ENCODE results near the gene GTF3C2. TPM values are rescaled to one million over a fixed set of nuclear protein-coding genes. Genes with fewer than 3 reads are reported as not detected.

Gene GTF3C2
- total and polyA plus RNA-seq, 10 of the 15 experiments (the other 5 are each of a cell fraction or from before 2014, with no cell fraction given) = 45.9 to 105 (median 80.3) TPM

- peak; percentile 89 for TF ChIP-seq PBX3 (IDR thresholded peaks at IDR 0.05; ENCODE audit: insufficient replicate concordance, low read depth, low read length)
- TF ChIP-seq POU2F2 (IDR thresholded peaks at IDR 0.05; ENCODE audit: borderline replicate concordance, low read depth, low read length) = peak; percentile 68; the same call in 2 of the 3 replicates
- 0 out of 2 replicates have a peak, but pooled peaks have one; percentile 15 for TF ChIP-seq STAT1 (conservative IDR thresholded peaks at IDR 0.05)
- TF ChIP-seq PML (IDR thresholded peaks at IDR 0.05; ENCODE audit: low read length) = peak; percentile 97
- peak; percentile 38; the same call in 1 of the 2 replicates for TF ChIP-seq NFIC (IDR thresholded peaks at IDR 0.05; ENCODE audit: low read depth, low read length)
- TF ChIP-seq WRNIP1 (IDR thresholded peaks at IDR 0.05; ENCODE audit: borderline replicate concordance, low read depth, low read length) = no peak
- no peak for TF ChIP-seq MTA2 (IDR thresholded peaks at IDR 0.05; ENCODE audit: low read depth)
- peak; percentile 97 for TF ChIP-seq POLR2AphosphoS5 (IDR thresholded peaks at IDR 0.05; ENCODE audit: low read length)
- TF ChIP-seq, protein P1, sequence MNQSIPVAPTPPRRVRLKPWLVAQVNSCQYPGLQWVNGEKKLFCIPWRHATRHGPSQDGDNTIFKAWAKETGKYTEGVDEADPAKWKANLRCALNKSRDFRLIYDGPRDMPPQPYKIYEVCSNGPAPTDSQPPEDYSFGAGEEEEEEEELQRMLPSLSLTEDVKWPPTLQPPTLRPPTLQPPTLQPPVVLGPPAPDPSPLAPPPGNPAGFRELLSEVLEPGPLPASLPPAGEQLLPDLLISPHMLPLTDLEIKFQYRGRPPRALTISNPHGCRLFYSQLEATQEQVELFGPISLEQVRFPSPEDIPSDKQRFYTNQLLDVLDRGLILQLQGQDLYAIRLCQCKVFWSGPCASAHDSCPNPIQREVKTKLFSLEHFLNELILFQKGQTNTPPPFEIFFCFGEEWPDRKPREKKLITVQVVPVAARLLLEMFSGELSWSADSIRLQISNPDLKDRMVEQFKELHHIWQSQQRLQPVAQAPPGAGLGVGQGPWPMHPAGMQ (IDR thresholded peaks at IDR 0.05; ENCODE audit: borderline replicate concordance) = no peak
- TF ChIP-seq, protein P2, sequence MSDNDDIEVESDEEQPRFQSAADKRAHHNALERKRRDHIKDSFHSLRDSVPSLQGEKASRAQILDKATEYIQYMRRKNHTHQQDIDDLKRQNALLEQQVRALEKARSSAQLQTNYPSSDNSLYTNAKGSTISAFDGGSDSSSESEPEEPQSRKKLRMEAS (IDR thresholded peaks at IDR 0.05; ENCODE audit: low read depth, low read length) = peak; percentile 93
- 0 out of 2 replicates have a peak, but pooled peaks have one; percentile 29 for TF ChIP-seq ZNF207 (IDR thresholded peaks at IDR 0.05; ENCODE audit: borderline replicate concordance)
- TF ChIP-seq ZNF217 (IDR thresholded peaks at IDR 0.05) = no peak
- TF ChIP-seq ASH2L (IDR thresholded peaks at IDR 0.05; ENCODE audit: borderline replicate concordance, low read depth) = no peak
- TF ChIP-seq CEBPB (IDR thresholded peaks at IDR 0.05; ENCODE audit: borderline replicate concordance in 1 of 2, low read depth in 2 of 2, low read length in 2 of 2) = no peak
- no peak for TF ChIP-seq PRDM15 (CRISPR knock-in tag; IDR thresholded peaks at IDR 0.05)
- TF ChIP-seq, protein P3, sequence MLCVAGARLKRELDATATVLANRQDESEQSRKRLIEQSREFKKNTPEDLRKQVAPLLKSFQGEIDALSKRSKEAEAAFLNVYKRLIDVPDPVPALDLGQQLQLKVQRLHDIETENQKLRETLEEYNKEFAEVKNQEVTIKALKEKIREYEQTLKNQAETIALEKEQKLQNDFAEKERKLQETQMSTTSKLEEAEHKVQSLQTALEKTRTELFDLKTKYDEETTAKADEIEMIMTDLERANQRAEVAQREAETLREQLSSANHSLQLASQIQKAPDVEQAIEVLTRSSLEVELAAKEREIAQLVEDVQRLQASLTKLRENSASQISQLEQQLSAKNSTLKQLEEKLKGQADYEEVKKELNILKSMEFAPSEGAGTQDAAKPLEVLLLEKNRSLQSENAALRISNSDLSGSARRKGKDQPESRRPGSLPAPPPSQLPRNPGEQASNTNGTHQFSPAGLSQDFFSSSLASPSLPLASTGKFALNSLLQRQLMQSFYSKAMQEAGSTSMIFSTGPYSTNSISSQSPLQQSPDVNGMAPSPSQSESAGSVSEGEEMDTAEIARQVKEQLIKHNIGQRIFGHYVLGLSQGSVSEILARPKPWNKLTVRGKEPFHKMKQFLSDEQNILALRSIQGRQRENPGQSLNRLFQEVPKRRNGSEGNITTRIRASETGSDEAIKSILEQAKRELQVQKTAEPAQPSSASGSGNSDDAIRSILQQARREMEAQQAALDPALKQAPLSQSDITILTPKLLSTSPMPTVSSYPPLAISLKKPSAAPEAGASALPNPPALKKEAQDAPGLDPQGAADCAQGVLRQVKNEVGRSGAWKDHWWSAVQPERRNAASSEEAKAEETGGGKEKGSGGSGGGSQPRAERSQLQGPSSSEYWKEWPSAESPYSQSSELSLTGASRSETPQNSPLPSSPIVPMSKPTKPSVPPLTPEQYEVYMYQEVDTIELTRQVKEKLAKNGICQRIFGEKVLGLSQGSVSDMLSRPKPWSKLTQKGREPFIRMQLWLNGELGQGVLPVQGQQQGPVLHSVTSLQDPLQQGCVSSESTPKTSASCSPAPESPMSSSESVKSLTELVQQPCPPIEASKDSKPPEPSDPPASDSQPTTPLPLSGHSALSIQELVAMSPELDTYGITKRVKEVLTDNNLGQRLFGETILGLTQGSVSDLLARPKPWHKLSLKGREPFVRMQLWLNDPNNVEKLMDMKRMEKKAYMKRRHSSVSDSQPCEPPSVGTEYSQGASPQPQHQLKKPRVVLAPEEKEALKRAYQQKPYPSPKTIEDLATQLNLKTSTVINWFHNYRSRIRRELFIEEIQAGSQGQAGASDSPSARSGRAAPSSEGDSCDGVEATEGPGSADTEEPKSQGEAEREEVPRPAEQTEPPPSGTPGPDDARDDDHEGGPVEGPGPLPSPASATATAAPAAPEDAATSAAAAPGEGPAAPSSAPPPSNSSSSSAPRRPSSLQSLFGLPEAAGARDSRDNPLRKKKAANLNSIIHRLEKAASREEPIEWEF (IDR thresholded peaks at IDR 0.05; ENCODE audit: insufficient replicate concordance, low read depth, low read length) = no peak
- peak; percentile 32; the same call in 1 of the 2 replicates for TF ChIP-seq BACH1 (IDR thresholded peaks at IDR 0.05; ENCODE audit: borderline replicate concordance)
Observed at GRCh38 chr2:27322766-27323595, 33.6 kb downstream of the GTF3C2 start, which contains the start of gene MPV17 (continued).

Measured in GM12878 (cell line).